Stimulated activated naive CD8-positive, alpha-beta T cell treated with anti-CD3 and anti-CD28 coated beads, Interleukin-15, Interleukin-2, amounts not matched to agents 100 U/mL and 50 U/mL, for 24 hours (primary cell): Measurements from ENCODE around the gene RAB26.

ENCODE experiments used
- ATAC-seq: fragments of 150-1000 bp; cut with Tn5 transposase; one replicate; pipeline ENCODE4 v1.10.0; 2021
- DNase-seq: peaks from one replicate; pipeline ENCODE4 v3.0.0; 2021

Gene RAB26

GRCh38 chr16:2178321-2179106 is 30.1 kb downstream of the RAB26 start:
- ATAC-seq (peak; percentile 17), DNase-seq (peak; percentile 39)

- ATAC-seq: no peak
- no peak for DNase-seq
Measured at GRCh38 chr16:2179107-2179501, 30.7 kb downstream of the RAB26 start.

DNA sequence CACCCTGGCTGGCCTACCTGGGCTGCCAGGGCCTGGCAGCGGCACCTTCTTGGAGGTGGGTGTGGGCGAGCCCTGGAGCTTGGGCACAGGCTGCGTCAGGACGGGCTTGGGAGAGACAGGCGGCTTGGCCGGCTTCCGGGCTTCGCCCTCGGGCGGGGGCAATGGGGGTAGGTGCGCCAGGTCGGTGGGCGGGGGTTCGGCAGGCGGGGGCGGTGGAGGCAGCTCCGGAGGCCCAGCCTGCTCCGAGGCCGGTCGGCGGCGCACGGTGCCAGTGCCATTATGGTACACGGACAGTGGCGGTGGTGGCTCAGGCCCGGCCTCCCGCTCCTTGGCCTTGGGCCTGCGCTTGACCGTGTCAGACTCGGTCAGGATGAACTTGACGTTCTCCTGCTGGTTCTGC is 31.2 kb downstream of the RAB26 start:
- DNase-seq: no peak
- no peak for ATAC-seq

DNA sequence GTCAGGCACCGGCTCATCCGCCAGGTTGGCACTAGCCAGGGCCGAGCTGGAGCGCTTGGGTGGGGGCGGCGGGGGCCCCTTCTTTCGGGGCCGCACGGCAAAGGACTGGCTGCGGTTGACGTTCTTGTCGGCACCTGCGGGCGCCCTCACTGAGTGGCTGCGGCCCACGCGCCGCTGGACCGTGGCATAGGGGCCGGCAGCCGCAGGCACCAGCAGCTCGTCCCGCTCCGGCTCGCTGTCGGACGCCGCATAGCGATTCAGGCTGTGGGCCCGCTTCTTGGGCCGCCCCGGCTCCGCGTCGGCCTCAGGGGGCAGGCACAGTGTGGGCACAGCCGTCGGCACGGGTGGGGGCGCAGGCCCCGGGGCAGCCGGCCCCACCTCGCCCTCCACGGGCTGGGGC is 32.0 kb downstream of the RAB26 start:
- no peak for DNase-seq
- ATAC-seq: no peak

DNA sequence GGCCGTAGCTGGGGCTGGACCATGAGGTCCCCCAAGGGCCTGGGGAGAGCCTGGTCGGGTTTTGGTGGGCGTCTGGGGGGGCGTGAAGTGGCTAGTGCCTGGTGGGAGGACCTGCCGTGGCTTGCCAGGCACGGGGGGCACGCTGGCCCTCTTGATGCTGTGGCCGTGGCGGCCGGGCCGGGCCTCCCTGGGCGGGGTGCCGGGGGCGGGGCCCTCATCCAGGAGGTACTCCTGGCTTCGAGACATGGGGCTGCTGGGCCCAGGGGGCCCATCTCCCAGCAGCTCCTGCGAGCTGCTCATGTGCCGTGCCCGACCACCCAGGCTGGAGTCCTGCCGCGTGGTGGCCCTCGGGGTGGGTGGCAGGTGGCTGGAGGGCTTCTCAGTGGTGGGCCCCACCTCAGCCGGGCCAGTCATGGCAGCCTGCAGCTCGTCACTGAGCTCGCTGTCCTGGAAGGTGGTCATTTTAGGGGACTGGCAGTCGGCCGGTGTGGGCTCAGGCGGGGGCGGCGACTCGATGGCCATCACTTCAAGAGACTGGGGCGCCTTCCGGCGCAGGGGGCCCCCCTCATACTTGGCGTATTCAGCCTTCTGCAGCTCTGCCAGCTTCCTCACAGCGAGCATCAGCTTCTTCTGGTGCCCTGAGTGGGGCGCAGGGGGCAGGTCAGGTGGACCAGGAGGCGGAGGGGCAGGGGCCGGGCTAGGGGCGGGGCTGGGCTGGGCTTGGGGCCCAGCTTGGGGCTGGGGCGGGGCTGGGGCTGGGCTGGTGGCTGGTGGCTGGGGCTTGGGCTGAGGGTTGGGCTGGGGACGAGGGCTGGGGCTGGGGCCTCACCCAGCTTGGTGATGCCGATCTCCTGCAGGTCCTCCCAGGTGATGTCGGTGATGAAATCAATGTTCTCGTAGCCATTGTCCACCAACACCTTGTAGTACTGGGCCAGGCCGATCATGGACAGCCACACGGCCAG is 32.8 kb downstream of the RAB26 start:
- no peak for DNase-seq
- ATAC-seq: no peak

GRCh38 chr16:2181952-2182351 is 33.5 kb downstream of the RAB26 start:
- DNase-seq (no peak), ATAC-seq (no peak)

DNA sequence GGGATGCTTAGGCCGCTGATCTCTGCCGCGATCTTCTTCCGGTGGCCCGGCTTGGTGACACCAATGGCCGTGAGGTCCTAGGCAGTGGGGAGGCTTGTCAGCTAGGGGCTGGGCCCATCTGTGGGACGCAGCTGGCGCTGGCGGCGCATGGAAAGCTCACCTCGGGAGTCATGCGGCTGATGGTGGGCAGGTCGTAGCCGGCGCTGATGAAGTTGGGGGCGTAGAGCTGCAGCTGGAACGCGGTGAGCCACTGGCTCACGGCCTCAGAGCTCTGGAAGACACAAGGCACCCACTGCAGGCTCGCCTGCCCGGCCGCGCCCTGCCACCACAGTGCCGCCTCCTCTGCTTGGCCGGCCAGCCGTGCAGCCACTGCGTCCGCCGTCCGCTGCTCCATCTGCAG is 35.2 kb downstream of the RAB26 start:
- no peak for ATAC-seq
- no peak for DNase-seq

DNA sequence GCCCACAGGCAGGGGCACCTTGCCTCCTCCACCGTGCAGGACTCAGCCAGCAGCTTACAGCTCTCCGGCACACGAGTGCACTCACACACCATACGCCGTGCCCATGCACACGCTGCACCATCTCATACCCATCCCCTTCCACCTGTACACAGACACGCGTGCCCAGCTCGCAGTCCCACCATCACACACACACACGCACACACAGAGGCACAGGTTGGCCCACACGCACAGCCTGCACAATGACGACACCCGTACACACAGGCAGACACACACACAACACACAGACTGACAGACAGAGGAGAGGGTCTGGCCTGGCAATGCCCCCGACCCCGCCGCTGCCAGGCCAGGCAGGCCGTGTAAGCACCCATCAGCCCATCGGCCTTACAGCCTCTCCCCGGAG is 35.9 kb downstream of the RAB26 start:
- DNase-seq (no peak), ATAC-seq (no peak)

- DNase-seq: no peak
Measured at GRCh38 chr16:2184962-2185361, 36.5 kb downstream of the RAB26 start.

GRCh38 chr16:2186064-2186463 is 37.6 kb downstream of the RAB26 start:
- no peak for DNase-seq
- no peak for ATAC-seq

More at GRCh38 chr16:2184962-2185361, 36.5 kb downstream of the RAB26 start:
- no peak for ATAC-seq

- no peak for ATAC-seq
Measured at GRCh38 chr16:2186505-2186904, 38.1 kb downstream of the RAB26 start.

DNA sequence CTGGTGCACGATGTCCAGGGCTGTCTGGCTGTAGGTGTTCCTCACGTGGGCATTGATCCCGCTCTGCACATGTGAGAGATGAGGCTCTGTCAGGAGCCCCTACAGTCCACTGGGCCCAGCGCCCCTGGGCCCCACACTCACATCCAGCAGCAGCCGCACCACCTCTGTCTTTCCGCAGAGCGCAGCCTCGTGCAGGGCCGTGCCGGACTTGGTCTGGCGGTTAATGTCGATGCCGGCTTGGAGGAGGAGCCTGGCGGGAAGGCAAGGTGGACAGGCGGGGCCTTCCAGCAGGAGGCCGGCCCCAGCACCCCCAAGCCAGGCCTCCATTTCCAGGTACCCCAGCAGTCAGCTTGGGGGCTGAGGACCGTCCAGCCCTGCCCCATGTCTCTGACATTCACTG is 38.8 kb downstream of the RAB26 start:
- DNase-seq: no peak

More at GRCh38 chr16:2186505-2186904, 38.1 kb downstream of the RAB26 start:
- DNase-seq: no peak

GRCh38 chr16:2188395-2188794 is 40.0 kb downstream of the RAB26 start:
- DNase-seq (no peak), ATAC-seq (no peak)

More for the DNA sequence above, 38.8 kb downstream of the RAB26 start:
- ATAC-seq: no peak

GRCh38 chr16:2189252-2189893 is 40.9 kb downstream of the RAB26 start:
- DNase-seq (no peak), ATAC-seq (no peak)

- ATAC-seq: no peak
Measured at GRCh38 chr16:2190002-2190658, 41.7 kb downstream of the RAB26 start.

DNA sequence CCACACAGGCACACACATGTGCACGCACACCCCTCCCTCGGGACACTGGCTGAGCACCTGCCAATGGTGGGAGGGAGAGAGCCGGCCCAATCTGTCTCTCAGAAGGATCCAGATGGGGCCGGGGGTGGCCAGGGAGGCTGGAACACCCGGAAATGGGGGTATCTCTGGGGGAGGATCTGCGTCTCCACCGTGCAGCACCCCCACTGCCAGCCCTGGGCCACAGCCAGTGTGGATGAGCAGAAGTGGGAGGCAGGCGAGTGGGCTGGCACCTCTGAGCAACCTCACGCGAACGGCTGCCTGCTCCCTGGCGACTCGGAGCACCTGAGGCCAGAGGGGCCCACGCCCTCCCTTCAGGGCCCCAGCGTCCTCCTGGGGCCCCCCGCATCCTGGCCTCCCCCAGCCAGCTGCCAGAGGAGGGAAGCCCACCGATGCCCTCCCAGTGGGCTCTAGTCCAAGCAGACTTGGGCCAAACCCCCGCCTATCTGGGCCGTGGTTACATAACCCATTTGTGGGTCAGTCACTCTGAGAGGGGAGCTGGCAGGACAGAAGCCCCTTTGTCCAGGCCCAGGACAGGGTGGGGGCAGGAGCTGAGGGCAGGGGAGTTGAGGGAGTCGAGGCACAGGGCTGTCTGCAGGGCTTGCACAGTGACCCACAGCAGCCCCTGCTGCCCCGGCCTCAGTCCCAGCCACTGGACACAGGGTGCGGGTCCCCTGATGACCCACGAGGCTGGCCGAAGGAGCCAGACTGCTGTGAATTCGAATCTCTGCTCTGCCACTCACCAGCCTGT is 42.4 kb downstream of the RAB26 start:
- no peak for DNase-seq
- no peak for ATAC-seq

More at GRCh38 chr16:2190002-2190658, 41.7 kb downstream of the RAB26 start:
- DNase-seq: no peak

- DNase-seq: no peak
- ATAC-seq: no peak
Measured at GRCh38 chr16:2191446-2191706, 43.0 kb downstream of the RAB26 start.

DNA sequence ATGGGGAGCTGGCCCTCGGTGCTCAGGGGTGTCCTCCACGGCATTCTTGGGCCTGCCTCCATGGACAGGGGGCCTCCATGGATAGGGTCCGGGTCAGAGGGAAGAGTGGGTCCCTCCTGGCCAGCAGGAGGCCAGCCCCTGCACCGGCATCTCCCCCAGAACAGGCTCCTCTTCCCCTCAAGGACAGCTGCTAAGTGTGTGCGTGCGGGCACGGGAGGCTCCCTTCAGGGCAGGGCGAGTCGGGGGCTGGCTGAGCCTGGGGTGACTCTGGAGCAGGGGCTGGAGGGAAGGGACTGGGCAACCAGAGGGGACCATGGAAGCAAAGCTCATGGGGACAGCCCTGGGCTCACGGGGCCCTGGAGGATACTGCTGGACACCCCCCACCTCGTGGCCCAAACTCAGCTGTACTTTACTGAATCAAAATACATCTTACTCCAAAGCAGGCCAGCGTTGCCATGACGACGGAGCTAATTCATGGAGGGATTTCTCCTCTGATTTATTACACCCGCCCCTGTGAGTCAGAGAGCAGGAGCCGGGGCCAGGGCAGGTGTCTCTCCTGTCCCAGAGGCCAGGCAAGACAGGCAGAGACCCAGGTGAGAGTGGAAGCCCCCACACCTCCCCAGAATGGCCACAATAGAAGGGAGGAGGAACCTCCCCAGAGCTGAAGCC is 45.9 kb downstream of the RAB26 start:
- DNase-seq (no peak), ATAC-seq (no peak)

- DNase-seq (peak; percentile 48), ATAC-seq (peak; percentile 73)
Measured at GRCh38 chr16:2194852-2195321, 46.5 kb downstream of the RAB26 start.

DNA sequence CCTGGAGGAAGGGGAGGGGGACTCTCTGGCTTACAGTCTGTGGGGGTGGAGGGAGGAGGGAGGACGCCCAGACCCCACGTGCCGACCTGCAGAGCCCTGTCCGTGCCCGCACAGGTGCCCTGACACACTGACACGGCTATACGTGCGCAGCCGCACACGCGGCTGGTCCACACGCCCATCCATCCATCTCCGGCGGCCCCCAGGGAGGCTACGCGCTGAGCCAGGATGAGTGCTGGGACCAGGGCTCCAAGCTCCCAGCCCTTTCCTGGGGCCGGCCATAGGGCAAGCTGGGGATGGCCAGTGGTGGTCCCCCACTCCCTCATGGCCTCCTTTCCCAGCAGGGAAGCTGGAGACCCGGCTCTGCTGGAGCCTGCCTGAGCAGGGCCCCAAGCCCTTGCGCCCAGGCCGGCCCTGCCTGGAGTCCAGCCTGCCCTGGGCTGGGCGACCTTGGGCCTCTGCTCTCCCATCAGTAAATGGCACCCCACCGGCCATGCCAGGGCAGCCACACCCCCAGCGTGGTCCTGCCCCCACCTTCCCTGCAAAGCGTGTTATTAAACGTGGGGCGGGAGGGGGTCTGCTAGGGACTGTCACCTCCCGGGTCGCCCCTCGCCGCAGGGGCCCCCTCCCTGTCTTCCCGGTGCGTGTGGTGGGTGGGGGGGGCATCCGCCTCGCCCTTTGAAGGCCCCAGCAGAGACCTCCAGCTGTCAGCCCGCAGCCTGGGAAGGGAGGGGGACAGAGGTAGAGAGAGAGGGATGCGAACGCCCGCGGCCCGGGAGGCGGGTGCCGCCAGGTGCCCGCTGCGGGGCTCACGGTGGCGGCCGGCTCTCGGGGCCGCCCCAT is 47.1 kb downstream of the RAB26 start:
- ATAC-seq (no peak), DNase-seq (no peak)
